ENCODE data around the gene SCN2B. TPM values are rescaled to one million over a fixed set of nuclear protein-coding genes. Genes with fewer than 3 reads are reported as not detected.
"Not testable (repeated sequence)": the region's sequence is repeated elsewhere in the genome, so short reads cannot be mapped to it uniquely, and the experiment has no call there.

SCN2B gene
- total RNA-seq, 4 donors from 2014 or later, result 0.14 to 0.37 TPM; not detected in 2

DNA sequence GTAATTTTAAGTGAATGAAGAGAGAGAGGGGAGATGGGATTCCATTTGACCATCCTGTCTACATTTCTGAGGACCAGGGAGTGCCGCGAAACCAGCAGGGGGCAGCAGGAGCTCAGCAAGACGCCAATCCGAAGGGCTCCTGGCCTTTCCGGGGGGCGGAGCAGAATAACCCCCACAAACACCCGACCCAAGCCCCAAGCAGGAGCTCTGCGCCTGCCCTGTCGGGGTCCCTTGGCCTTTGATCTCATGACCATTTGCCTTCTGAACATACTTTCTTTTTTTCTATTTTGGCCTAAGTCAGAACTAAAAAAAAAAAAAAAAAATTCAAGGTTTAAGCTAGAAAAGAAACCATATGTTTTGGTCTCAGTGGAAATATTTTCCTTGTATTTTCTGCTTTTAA lies 21.9 kb upstream of the SCN2B start:
- Histone ChIP-seq H3K27ac (peak overlapping the region in 2 of 4 donors; percentile 37 to 58), H3K4me1 (peaks cover 12 to 49% (median 23%) of the 10 kb centered on the region in 4 donors), H3K27me3 (no peaks in the 10 kb centered on the region), H3K36me3 (no peaks in the 10 kb centered on the region), H3K9me3 (no peaks in the 10 kb centered on the region), H3K4me3 (peak overlapping the region in 1 of 4 donors; percentile 32)
- WGBS, 2 donors (ENCODE audit: low coverage in 1 of 2), result 1 to 6% methylated on average over 2 to 9 of the region's 9 CpGs
- in situ Hi-C loops (cut with MboI; ENCODE audit: low pct_ligation_motif_present in 1 of 4, low pct_unique_long_range_greater_than_20kb in 1 of 4, low sequenced_read_pairs in 3 of 4), result loop anchor here in 3 of 4 donors (5.0 to 25.0 kb wide), 5 partner anchors 89 to 296 kb away; partner anchors contain the start of gene UBE4A (in 2 of the 3)
- TF ChIP-seq, protein P1, sequence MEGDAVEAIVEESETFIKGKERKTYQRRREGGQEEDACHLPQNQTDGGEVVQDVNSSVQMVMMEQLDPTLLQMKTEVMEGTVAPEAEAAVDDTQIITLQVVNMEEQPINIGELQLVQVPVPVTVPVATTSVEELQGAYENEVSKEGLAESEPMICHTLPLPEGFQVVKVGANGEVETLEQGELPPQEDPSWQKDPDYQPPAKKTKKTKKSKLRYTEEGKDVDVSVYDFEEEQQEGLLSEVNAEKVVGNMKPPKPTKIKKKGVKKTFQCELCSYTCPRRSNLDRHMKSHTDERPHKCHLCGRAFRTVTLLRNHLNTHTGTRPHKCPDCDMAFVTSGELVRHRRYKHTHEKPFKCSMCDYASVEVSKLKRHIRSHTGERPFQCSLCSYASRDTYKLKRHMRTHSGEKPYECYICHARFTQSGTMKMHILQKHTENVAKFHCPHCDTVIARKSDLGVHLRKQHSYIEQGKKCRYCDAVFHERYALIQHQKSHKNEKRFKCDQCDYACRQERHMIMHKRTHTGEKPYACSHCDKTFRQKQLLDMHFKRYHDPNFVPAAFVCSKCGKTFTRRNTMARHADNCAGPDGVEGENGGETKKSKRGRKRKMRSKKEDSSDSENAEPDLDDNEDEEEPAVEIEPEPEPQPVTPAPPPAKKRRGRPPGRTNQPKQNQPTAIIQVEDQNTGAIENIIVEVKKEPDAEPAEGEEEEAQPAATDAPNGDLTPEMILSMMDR (IDR thresholded peaks at IDR 0.05), result peak; percentile 88 to 93 (median 89)
- TF ChIP-seq POLR2A (IDR thresholded peaks at IDR 0.05), result no peak
- DNase-seq, result peak; percentile 86
- intact Hi-C loops (cut with DNase I; ENCODE audit: low total_unique reads), result loop anchor here (5.0 kb wide), 1 partner anchor 154 kb away; no protein-coding TSS in a partner anchor

DNA sequence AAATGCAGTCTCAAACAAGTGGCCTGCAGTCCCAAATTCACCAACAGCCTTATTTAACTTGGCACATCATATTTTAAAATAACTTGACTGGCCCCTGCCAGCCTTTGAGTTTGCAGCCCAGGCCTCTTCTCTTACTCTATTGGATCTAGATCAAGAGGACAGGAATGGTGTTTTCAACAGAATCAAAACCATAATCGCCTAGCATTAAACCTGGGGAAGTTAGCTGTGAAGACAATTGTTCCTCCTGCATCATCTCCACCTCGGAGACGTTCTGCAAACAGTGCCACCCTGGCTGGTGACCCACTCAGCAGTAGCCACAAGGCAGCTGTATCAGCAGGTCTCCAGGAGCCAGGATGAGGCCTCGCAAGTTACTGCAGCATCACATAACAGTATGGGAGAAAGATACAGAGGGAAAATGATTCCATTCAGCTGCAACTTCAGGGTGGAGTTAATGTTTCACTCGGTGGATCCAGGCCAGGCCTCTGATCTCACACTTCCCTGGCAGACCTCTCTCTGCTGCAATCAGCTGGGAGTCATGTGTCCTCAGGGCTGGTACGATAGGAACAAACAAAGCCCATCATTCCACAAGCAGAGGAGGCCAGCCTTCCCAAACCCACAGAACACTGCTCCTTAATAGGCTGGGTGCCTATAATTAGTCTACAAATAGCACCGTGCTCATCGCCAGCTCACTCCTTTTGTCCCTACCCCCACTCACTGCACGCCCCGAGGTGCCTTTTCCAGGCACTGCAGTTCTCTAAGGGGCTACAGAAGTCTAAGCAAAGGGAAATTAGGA lies 18.6 kb upstream of the SCN2B start:
- peak overlapping the region; percentile 32 to 64 (median 47) for H3K27ac ChIP-seq
- TF ChIP-seq POLR2AphosphoS5 (IDR thresholded peaks at IDR 0.05) (peak in 2 of 3 donors; percentile 45 to 62), POLR2A (IDR thresholded peaks at IDR 0.05) (no peak)
- intact Hi-C loops (cut with DNase I; ENCODE audit: low total_unique reads) (loop anchor here (5.0 kb wide), 1 partner anchor 157 kb away; no protein-coding TSS in a partner anchor), in situ Hi-C loops (cut with MboI; ENCODE audit: low pct_ligation_motif_present in 1 of 4, low pct_unique_long_range_greater_than_20kb in 1 of 4, low sequenced_read_pairs in 3 of 4) (loop anchor here in 3 of 4 donors (5.0 to 25.0 kb wide), 5 partner anchors 92 to 300 kb away; partner anchors contain the start of gene UBE4A (in 2 of the 3))
- peak; percentile 84 for DNase-seq
- peaks cover 9 to 30% (median 10%) of the 10 kb centered on the region in 4 donors for H3K4me1 ChIP-seq
- H3K27me3 ChIP-seq, result no peaks in the 10 kb centered on the region
- no peaks in the 10 kb centered on the region for H3K36me3 ChIP-seq
- WGBS, 2 donors (ENCODE audit: low coverage in 1 of 2), result 32% methylated on average over 10 of the region's 10 CpGs; no CpG with 5 or more reads in 1 of the 2 donors
- no peak overlapping the region for H3K4me3 ChIP-seq
- no peaks in the 10 kb centered on the region for H3K9me3 ChIP-seq

DNA sequence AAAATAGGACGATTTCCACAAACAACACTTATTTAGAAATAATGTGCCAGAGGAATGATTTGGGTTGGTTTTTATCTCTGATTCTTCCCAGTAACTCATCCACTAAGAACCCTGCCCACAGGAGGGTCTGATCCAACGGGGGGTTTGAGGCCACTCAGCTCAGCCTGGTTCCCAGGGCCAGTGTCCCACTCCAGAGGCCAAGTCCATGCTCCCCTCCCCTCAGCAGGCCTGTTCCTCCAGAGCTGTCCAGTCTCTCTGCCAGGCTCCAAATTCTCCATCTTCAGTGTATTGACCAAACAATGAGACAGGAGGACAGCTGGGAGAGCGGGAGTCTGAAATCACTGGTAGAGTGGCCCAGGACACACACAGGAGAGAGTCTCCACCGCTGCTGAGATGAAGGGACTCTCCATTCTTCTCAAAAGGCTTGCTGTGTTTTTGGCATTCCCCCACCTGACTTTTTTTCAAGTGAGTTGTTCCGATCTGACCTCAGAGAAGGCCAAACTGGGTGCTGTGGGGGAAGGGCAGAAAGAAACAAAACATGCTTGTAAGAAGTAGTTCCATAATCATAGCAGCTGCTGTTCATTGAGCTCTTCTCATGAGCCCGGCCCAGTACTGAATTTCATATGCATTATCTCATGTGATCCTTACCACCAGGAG lies 17.6 kb upstream of the SCN2B start:
- Histone ChIP-seq H3K4me3 (no peak overlapping the region), H3K27me3 (no peaks in the 10 kb centered on the region), H3K27ac (no peak overlapping the region), H3K36me3 (no peaks in the 10 kb centered on the region), H3K4me1 (peaks cover 9 to 26% (median 10%) of the 10 kb centered on the region in 4 donors), H3K9me3 (no peaks in the 10 kb centered on the region)
- TF ChIP-seq, protein P1 (IDR thresholded peaks at IDR 0.05), result no peak
- TF ChIP-seq POLR2A (IDR thresholded peaks at IDR 0.05) (no peak), POLR2AphosphoS5 (IDR thresholded peaks at IDR 0.05) (no peak), EP300 (IDR thresholded peaks at IDR 0.05; ENCODE audit: low read depth) (no peak)
- in situ Hi-C loops (cut with MboI; ENCODE audit: low pct_ligation_motif_present in 1 of 4, low pct_unique_long_range_greater_than_20kb in 1 of 4, low sequenced_read_pairs in 3 of 4), result loop anchor here in 3 of 4 donors (10.0 to 25.0 kb wide), 4 partner anchors 93 to 301 kb away; partner anchors contain the start of gene UBE4A (in 2 of the 3)
- no peak for DNase-seq
- 70 to 79% methylated on average over 2 to 6 of the region's 6 CpGs for WGBS, 2 donors (ENCODE audit: low coverage in 1 of 2)
- intact Hi-C loops (cut with DNase I; ENCODE audit: low total_unique reads), result no loop called here

DNA sequence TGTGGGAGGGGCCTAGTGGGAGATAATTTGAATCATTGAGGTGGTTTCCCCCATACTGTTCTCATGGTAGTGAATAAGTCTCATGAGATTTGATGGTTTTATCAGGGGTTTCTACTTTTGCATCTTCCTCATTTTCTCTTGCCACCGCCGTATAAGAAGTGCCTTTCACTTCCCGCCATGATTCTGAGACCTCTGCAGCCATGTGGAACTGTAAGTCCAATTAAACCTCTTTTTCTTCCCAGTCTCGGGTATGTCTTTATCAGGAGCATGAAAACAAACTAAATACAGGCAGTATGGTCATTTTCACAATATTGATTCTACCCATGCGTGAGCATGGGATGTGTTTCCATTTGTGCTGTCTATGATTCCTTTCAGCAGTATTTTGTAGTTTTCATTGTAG lies 16.4 kb upstream of the SCN2B start:
- 85 to 93% methylated on average over 5 of the region's 5 CpGs for WGBS, 2 donors (ENCODE audit: low coverage in 1 of 2)
- H3K27me3 ChIP-seq; H3K4me3 ChIP-seq; H3K36me3 ChIP-seq; intact Hi-C loops (cut with DNase I; ENCODE audit: low total_unique reads); H3K9me3 ChIP-seq; H3K27ac ChIP-seq; DNase-seq: not testable (repeated sequence)
- H3K4me1 ChIP-seq, result peaks cover 9 to 16% (median 10%) of the 10 kb centered on the region in 4 donors
- in situ Hi-C loops (cut with MboI; ENCODE audit: low pct_ligation_motif_present in 1 of 4, low pct_unique_long_range_greater_than_20kb in 1 of 4, low sequenced_read_pairs in 3 of 4), result loop anchor here in 3 of 4 donors (10.0 to 25.0 kb wide), 4 partner anchors 94 to 302 kb away; partner anchors contain the start of gene UBE4A (in 2 of the 3)

DNA sequence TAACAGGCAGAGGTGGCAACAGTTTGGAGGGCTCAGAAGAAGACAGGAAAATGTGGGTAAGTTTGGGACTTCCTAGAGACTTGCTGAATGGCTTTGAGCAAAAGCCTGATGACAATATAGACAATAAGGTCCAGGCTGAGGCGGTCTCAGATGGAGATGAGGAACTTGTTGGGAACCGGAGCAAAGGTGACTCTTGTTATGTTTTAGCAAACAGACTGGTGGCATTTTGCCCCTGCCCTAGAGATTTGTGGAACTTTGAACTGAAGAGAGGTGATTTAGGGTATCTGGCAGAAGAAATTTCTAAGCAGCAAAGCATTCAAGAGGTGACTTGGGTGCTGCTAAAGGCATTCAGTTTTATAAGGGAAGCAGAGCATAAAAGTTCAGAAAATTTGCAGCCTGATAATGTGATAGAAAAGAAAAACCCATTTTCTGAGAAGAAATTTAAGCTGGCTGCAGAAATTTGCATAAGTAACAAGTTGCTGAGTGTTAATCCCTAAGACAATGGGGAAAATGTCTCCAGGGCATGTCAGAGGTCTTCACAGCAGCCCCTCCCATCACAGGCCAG lies 14.6 kb upstream of the SCN2B start:
- H3K9me3 ChIP-seq; H3K27ac ChIP-seq; H3K36me3 ChIP-seq; DNase-seq; intact Hi-C loops (cut with DNase I; ENCODE audit: low total_unique reads); H3K4me3 ChIP-seq: not testable (repeated sequence)
- Histone ChIP-seq H3K27me3 (peaks cover 10% of the 10 kb centered on the region), H3K4me1 (peaks cover 9 to 16% (median 10%) of the 10 kb centered on the region in 4 donors)
- WGBS, 2 donors (ENCODE audit: low coverage in 1 of 2), result 50 to 51% methylated on average over 2 of the region's 2 CpGs
- in situ Hi-C loops (cut with MboI; ENCODE audit: low pct_ligation_motif_present in 1 of 4, low pct_unique_long_range_greater_than_20kb in 1 of 4, low sequenced_read_pairs in 3 of 4), result loop anchor here in 3 of 4 donors (10.0 to 25.0 kb wide), 4 partner anchors 96 to 304 kb away; partner anchors contain the start of gene UBE4A (in 2 of the 3)

All from transverse colon (tissue), 4 donors.